Progenitor cell of endocrine pancreas (in vitro differentiated cells): ENCODE data around the gene SH2D3A. TPM values are rescaled to one million over a fixed set of nuclear protein-coding genes. Genes with fewer than 3 reads are reported as not detected.

Experiments used
- DNase-seq: peaks from one replicate; pipeline ENCODE4 v3.0.0; 2021; ENCODE audit warnings: low spot score; ENCODE audit not compliant: unreplicated experiment
- H3K27ac Mint-ChIP-seq: 2 replicates; pipeline ENCODE4 v1.8.0; 2021; ENCODE audit warnings: mild to moderate bottlenecking, moderate library complexity, mixed read lengths
- H3K27me3 Mint-ChIP-seq: 2 replicates; pipeline ENCODE4 v1.8.0; 2021; ENCODE audit warnings: mixed read lengths
- H3K36me3 Mint-ChIP-seq: 2 replicates; pipeline ENCODE4 v1.8.0; 2022; ENCODE audit warnings: mixed read lengths; ENCODE audit not compliant: insufficient read depth
- H3K4me1 Mint-ChIP-seq: 2 replicates; pipeline ENCODE4 v1.8.0; 2021; ENCODE audit warnings: low read depth, mixed read lengths
- H3K4me3 Mint-ChIP-seq: 2 replicates; pipeline ENCODE4 v1.8.0; 2021; ENCODE audit warnings: low read depth, mild to moderate bottlenecking, moderate library complexity, mixed read lengths
- H3K9me3 Mint-ChIP-seq: 2 replicates; pipeline ENCODE4 v1.8.0; 2021; ENCODE audit warnings: low read depth, mixed read lengths
- CTCF ChIP-seq: fragments of 200-600 bp; sonication (generic); IDR thresholded peaks from one replicate; pipeline ENCODE4 v1.5.0; 2021; ENCODE audit warnings: antibody characterized with exemption, mild to moderate bottlenecking; ENCODE audit not compliant: unreplicated experiment
- total RNA-seq: library from RNA; stranded (reverse); gene quantifications from 2 replicates; pipeline ENCODE4 v1.2.1, GENCODE V29; 2021

SH2D3A gene
- total RNA-seq, 1 donor from 2014 or later = 19.8 TPM

- H3K27ac Mint-ChIP-seq = no peak overlapping the region
- H3K4me1 Mint-ChIP-seq = peaks cover 21% of the 10 kb centered on the region
- H3K9me3 Mint-ChIP-seq = no peaks in the 10 kb centered on the region
- no peaks in the 10 kb centered on the region for H3K27me3 Mint-ChIP-seq
- TF ChIP-seq CTCF = peak; percentile 32
- no peak for DNase-seq
- H3K4me3 Mint-ChIP-seq = no peak overlapping the region
- H3K36me3 Mint-ChIP-seq = peaks cover 10% of the 10 kb centered on the region
Observed at GRCh38 chr19:6733338-6734095, 33.7 kb downstream of the SH2D3A start.

GRCh38 chr19:6732803-6733337 lies 34.4 kb downstream of the SH2D3A start:
- no peaks in the 10 kb centered on the region for H3K27me3 Mint-ChIP-seq
- no peak overlapping the region for H3K4me3 Mint-ChIP-seq
- no peak for TF ChIP-seq CTCF
- no peak for DNase-seq
- no peaks in the 10 kb centered on the region for H3K9me3 Mint-ChIP-seq
- peaks cover 18% of the 10 kb centered on the region for H3K4me1 Mint-ChIP-seq
- H3K27ac Mint-ChIP-seq = no peak overlapping the region
- H3K36me3 Mint-ChIP-seq = peaks cover 10% of the 10 kb centered on the region

GRCh38 chr19:6731822-6732221 lies 35.4 kb downstream of the SH2D3A start:
- Mint-ChIP-seq H3K9me3 (no peaks in the 10 kb centered on the region), H3K27ac (no peak overlapping the region)

GRCh38 chr19:6730941-6731670 lies 36.1 kb downstream of the SH2D3A start:
- no peak overlapping the region for H3K27ac Mint-ChIP-seq
- TF ChIP-seq CTCF = no peak
- no peak overlapping the region for H3K4me3 Mint-ChIP-seq
- H3K4me1 Mint-ChIP-seq = peaks cover 12% of the 10 kb centered on the region
- H3K36me3 Mint-ChIP-seq = peaks cover 10% of the 10 kb centered on the region
- DNase-seq = no peak
- H3K9me3 Mint-ChIP-seq = no peaks in the 10 kb centered on the region
- no peaks in the 10 kb centered on the region for H3K27me3 Mint-ChIP-seq

More at GRCh38 chr19:6731822-6732221, 35.4 kb downstream of the SH2D3A start:
- no peak for DNase-seq
- Mint-ChIP-seq H3K36me3 (peaks cover 10% of the 10 kb centered on the region), H3K4me3 (no peak overlapping the region), H3K4me1 (peaks cover 16% of the 10 kb centered on the region), H3K27me3 (no peaks in the 10 kb centered on the region)
- no peak for TF ChIP-seq CTCF

- peaks cover 10% of the 10 kb centered on the region for H3K36me3 Mint-ChIP-seq
- no peak for DNase-seq
- H3K4me3 Mint-ChIP-seq = no peak overlapping the region
- no peaks in the 10 kb centered on the region for H3K9me3 Mint-ChIP-seq
- TF ChIP-seq CTCF = no peak
- H3K27ac Mint-ChIP-seq = no peak overlapping the region
- H3K27me3 Mint-ChIP-seq = no peaks in the 10 kb centered on the region
- H3K4me1 Mint-ChIP-seq = peaks cover 13% of the 10 kb centered on the region
Observed at GRCh38 chr19:6730153-6730804, 37.0 kb downstream of the SH2D3A start.
